Stimulated activated CD8-positive, alpha-beta memory T cell treated with anti-CD3 and anti-CD28 coated beads, Interleukin-12 subunit alpha, Interleukin-12 subunit beta, amount 100 ng/mL, for 24 hours (primary cell): ENCODE measurements around the gene PRSS21.

Experiments used
- DNase-seq: peaks from one replicate; pipeline ENCODE4 v3.0.0-alpha.2; 2020; ENCODE audit errors: extremely low read depth

PRSS21 gene

GRCh38 chr16:2816751-2817339 is at the start of gene PRSS21:
Gene PRSS21, plus strand, starts transcription at chr16:2817237. Its CDS starts 32 bp downstream, at chr16:2817269.
- DNase-seq: no peak

GRCh38 chr16:2767891-2768290 is 49.1 kb upstream of the PRSS21 start:
- no peak for DNase-seq

GRCh38 chr16:2768403-2769089 is 48.5 kb upstream of the PRSS21 start:
- no peak for DNase-seq

GRCh38 chr16:2769100-2769529 is 47.9 kb upstream of the PRSS21 start:
- DNase-seq: no peak

- DNase-seq: no peak
Measured at GRCh38 chr16:2769675-2770056, 47.4 kb upstream of the PRSS21 start.

- DNase-seq: no peak
Measured at GRCh38 chr16:2770057-2770951, 46.7 kb upstream of the PRSS21 start.

- no peak for DNase-seq
Measured at GRCh38 chr16:2771496-2772402, 45.3 kb upstream of the PRSS21 start.

GRCh38 chr16:2773188-2773968 is 43.7 kb upstream of the PRSS21 start:
- DNase-seq: no peak

GRCh38 chr16:2774161-2774891 is 42.7 kb upstream of the PRSS21 start:
- no peak for DNase-seq

- DNase-seq: no peak
Measured at GRCh38 chr16:2775131-2775716, 41.8 kb upstream of the PRSS21 start.

- no peak for DNase-seq
Measured at GRCh38 chr16:2775765-2776499, 41.1 kb upstream of the PRSS21 start.

GRCh38 chr16:2776500-2777139 is 40.4 kb upstream of the PRSS21 start:
- DNase-seq: no peak

GRCh38 chr16:2777231-2777902 is 39.7 kb upstream of the PRSS21 start, which contains the start of gene ELOB:
Gene ELOB, minus strand, starts transcription at chr16:2777280. Its CDS starts 41 bp downstream, at chr16:2777239.
- DNase-seq: peak; percentile 80

- DNase-seq: no peak
Measured at GRCh38 chr16:2777903-2778629, 39.0 kb upstream of the PRSS21 start.

GRCh38 chr16:2778630-2778958 is 38.4 kb upstream of the PRSS21 start:
- no peak for DNase-seq

- DNase-seq: no peak
Measured at GRCh38 chr16:2779151-2779920, 37.7 kb upstream of the PRSS21 start.
